HG02642 (cell line): ENCODE results near the gene RITA1.

Experiments used
- ATAC-seq: cut with Tn5 transposase; IDR thresholded peaks from one replicate; pipeline ENCODE4 v1.9.1; 2021; ENCODE audit warnings: mild to moderate bottlenecking; ENCODE audit not compliant: unreplicated experiment, poor library complexity

Gene RITA1

GRCh38 chr12:113241191-113242025, 55.9 kb downstream of the RITA1 start:
- ATAC-seq = no peak
